Esophagus muscularis mucosa (tissue), 4 donors: Measurements from ENCODE around the gene KRTAP5-4. TPM values are rescaled to one million over a fixed set of nuclear protein-coding genes. Genes with fewer than 3 reads are reported as not detected.

Source experiments
- DNase-seq: peaks from one replicate; pipeline ENCODE4 v3.0.0-alpha.2; 2017; ENCODE audit errors: extremely low spot score
- H3K27ac ChIP-seq, 4 donors: fragments of 200-600 bp; sonication (generic); replicated peaks in 1 of 4; 1 replicate in 3 of 4; 2 replicates in 1 of 4; pipeline ENCODE4 v1.5.1; 2016 to 2019; ENCODE audit warnings: mild to moderate bottlenecking in 1 of 4
- H3K27me3 ChIP-seq, 4 donors: fragments of 200-600 bp; sonication (generic); one replicate each; pipeline versions ENCODE4 v1.5.1 to v1.6.0; 2016 to 2019
- H3K36me3 ChIP-seq, 4 donors: fragments of 200-600 bp; sonication (generic); one replicate each; pipeline ENCODE4 v1.5.1; 2016 to 2019
- H3K4me1 ChIP-seq, 4 donors: fragments of 200-600 bp; sonication (generic); one replicate each; pipeline ENCODE4 v1.5.1; 2016 to 2019
- H3K4me3 ChIP-seq, 4 donors: fragments of 200-600 bp; sonication (generic); 1 replicate in 2 of 4; 2 replicates in 2 of 4; pipeline ENCODE4 v1.5.1; 2016 to 2019; ENCODE audit warnings: mild to moderate bottlenecking in 4 of 4, moderate library complexity in 1 of 4
- H3K9me3 ChIP-seq, 4 donors: fragments of 200-600 bp; sonication (generic); 1 replicate in 3 of 4; 2 replicates in 1 of 4; pipeline ENCODE4 v1.5.1; 2016 to 2019
- CTCF ChIP-seq, 3 experiments: fragments of 200-600 bp in 2 of 3; fragments of 450-650 bp in 1 of 3; sonication (generic) in 2 of 3; IDR thresholded peaks; one replicate each; pipeline ENCODE4 v1.5.1; 2017 to 2019; ENCODE audit warnings: antibody characterized with exemption in 3 of 3, mild to moderate bottlenecking in 2 of 3, moderate library complexity in 1 of 3
- EP300 ChIP-seq: sonication (generic); formaldehyde crosslinking; IDR thresholded peaks from one replicate; pipeline ENCODE4 v1.6.1; 2017; ENCODE audit warnings: antibody characterized with exemption
- POLR2A ChIP-seq: fragments of 450-650 bp; IDR thresholded peaks from one replicate; pipeline ENCODE4 v1.6.1; 2017; ENCODE audit warnings: antibody characterized with exemption, moderate library complexity, mild to moderate bottlenecking, low read depth
- POLR2AphosphoS5 ChIP-seq, 2 donors: sonication (generic); formaldehyde crosslinking; IDR thresholded peaks; one replicate each; pipeline ENCODE4 v1.6.1; 2017; ENCODE audit warnings: antibody characterized with exemption in 2 of 2
- WGBS: methylation state at CpG from one replicate; pipeline ENCODE4 v1.1.5; 2018; 5-methylcytosine and 5-hydroxymethylcytosine counted together
- intact Hi-C: fragments of 100-400 bp; cut with DNase I; formaldehyde crosslinking; loops from one replicate; pipeline ENCODE4 v1.15.1; 2023
- total RNA-seq, 4 donors: library from RNA; depleted of rRNA; stranded (reverse); fragments of >200 nt; gene quantifications; one replicate each; pipeline versions ENCODE4 v1.1.0 to v1.2.1, GENCODE V29; 2016

Gene KRTAP5-4
- total RNA-seq, 4 donors from 2014 or later: not detected

GRCh38 chr11:1655168-1656060 is 33.5 kb upstream of the KRTAP5-4 start:
- TF ChIP-seq CTCF (IDR thresholded peaks at IDR 0.05): no peak
- no peak for TF ChIP-seq POLR2AphosphoS5 (IDR thresholded peaks at IDR 0.05)
- TF ChIP-seq EP300: no peak
- no peak for TF ChIP-seq POLR2A
- H3K4me3 ChIP-seq: no peak overlapping the region
- no peaks in the 10 kb centered on the region for H3K9me3 ChIP-seq
- H3K4me1 ChIP-seq: peaks cover 0 to 9% (median 8%) of the 10 kb centered on the region in 4 donors
- H3K36me3 ChIP-seq: no peaks in the 10 kb centered on the region
- H3K27ac ChIP-seq: no peak overlapping the region
- no peak for DNase-seq
- peaks cover 0 to 40% (median 0%) of the 10 kb centered on the region in 4 donors for H3K27me3 ChIP-seq
- intact Hi-C loops: no loop called here
- 80% methylated on average over 16 of the region's 26 CpGs for WGBS

- Histone ChIP-seq H3K36me3 (no peaks in the 10 kb centered on the region), H3K4me1 (peaks cover 0 to 9% (median 8%) of the 10 kb centered on the region in 4 donors), H3K27ac (no peak overlapping the region), H3K4me3 (no peak overlapping the region), H3K27me3 (peaks cover 0 to 39% (median 0%) of the 10 kb centered on the region in 4 donors), H3K9me3 (no peaks in the 10 kb centered on the region)
- no peak for TF ChIP-seq EP300
- no peak for TF ChIP-seq CTCF (IDR thresholded peaks at IDR 0.05)
- no peak for TF ChIP-seq POLR2AphosphoS5 (IDR thresholded peaks at IDR 0.05)
- no peak for TF ChIP-seq POLR2A
- intact Hi-C loops: loop anchor here (5.0 kb wide), 2 partner anchors 38 to 498 kb away; no protein-coding TSS in a partner anchor
- DNase-seq: no peak
- WGBS: 77% methylated on average over 21 of the region's 21 CpGs
These were observed 32.6 kb upstream of the KRTAP5-4 start for GRCh38 chr11:1654388-1655167.

- H3K4me3 ChIP-seq: no peak overlapping the region
- no peak overlapping the region for H3K27ac ChIP-seq
- 82% methylated on average over 14 of the region's 14 CpGs for WGBS
- H3K36me3 ChIP-seq: no peaks in the 10 kb centered on the region
- intact Hi-C loops: loop anchor here (2.0 to 5.0 kb wide), 3 partner anchors 39 to 499 kb away; no protein-coding TSS in a partner anchor
- peaks cover 0 to 9% (median 8%) of the 10 kb centered on the region in 4 donors for H3K4me1 ChIP-seq
- DNase-seq: no peak
- peaks cover 0 to 36% (median 0%) of the 10 kb centered on the region in 4 donors for H3K27me3 ChIP-seq
- TF ChIP-seq CTCF (IDR thresholded peaks at IDR 0.05) (no peak), EP300 (no peak), POLR2A (no peak), POLR2AphosphoS5 (IDR thresholded peaks at IDR 0.05) (no peak)
- no peaks in the 10 kb centered on the region for H3K9me3 ChIP-seq
These were observed 31.8 kb upstream of the KRTAP5-4 start for GRCh38 chr11:1653541-1654387.

- intact Hi-C loops: loop anchor here (2.0 to 5.0 kb wide), 3 partner anchors 39 to 499 kb away; no protein-coding TSS in a partner anchor
- H3K27me3 ChIP-seq: peaks cover 0 to 35% (median 0%) of the 10 kb centered on the region in 4 donors
- no peak for DNase-seq
- peaks cover 0 to 9% (median 8%) of the 10 kb centered on the region in 4 donors for H3K4me1 ChIP-seq
- no peaks in the 10 kb centered on the region for H3K9me3 ChIP-seq
- no peak overlapping the region for H3K27ac ChIP-seq
- no peak for TF ChIP-seq EP300
- peak in 1 of 2 donors; percentile 24 for TF ChIP-seq POLR2AphosphoS5 (IDR thresholded peaks at IDR 0.05)
- no peak for TF ChIP-seq POLR2A
- peak; percentile 97 to 99 (median 97) for TF ChIP-seq CTCF (IDR thresholded peaks at IDR 0.05)
- H3K36me3 ChIP-seq: no peaks in the 10 kb centered on the region
- WGBS: 96% methylated on average over 2 of the region's 34 CpGs
- H3K4me3 ChIP-seq: no peak overlapping the region
These were observed 31.0 kb upstream of the KRTAP5-4 start for GRCh38 chr11:1652771-1653540.
